Activated naive CD8-positive, alpha-beta T cell treated with anti-CD3 and anti-CD28 coated beads, Interleukin-2, amount 50 U/mL, for 24 hours (primary cell): ENCODE measurements around the gene BIN1.

ENCODE experiments used
- ATAC-seq: fragments of 150-1000 bp; cut with Tn5 transposase; one replicate; pipeline ENCODE4 v1.10.0; 2021
- DNase-seq: peaks from one replicate; pipeline ENCODE4 v3.0.0; 2021
- H3K27ac Mint-ChIP-seq: one replicate; pipeline ENCODE4 v1.8.0; 2021; ENCODE audit warnings: mild to moderate bottlenecking, mixed read lengths
- H3K27me3 Mint-ChIP-seq: one replicate; pipeline ENCODE4 v1.8.0; 2021; ENCODE audit warnings: mixed read lengths
- H3K36me3 Mint-ChIP-seq: one replicate; pipeline ENCODE4 v1.8.0; 2021; ENCODE audit warnings: low read depth, mixed read lengths
- H3K4me1 Mint-ChIP-seq: one replicate; pipeline ENCODE4 v1.8.0; 2021; ENCODE audit warnings: mixed read lengths
- H3K4me3 Mint-ChIP-seq: one replicate; pipeline ENCODE4 v1.8.0; 2021; ENCODE audit warnings: mild to moderate bottlenecking, moderate library complexity, mixed read lengths
- H3K9me3 Mint-ChIP-seq: one replicate; pipeline ENCODE4 v1.8.0; 2021; ENCODE audit warnings: mixed read lengths

BIN1 gene

GRCh38 chr2:127001751-127002150 is 105.2 kb downstream of the BIN1 start:
- H3K4me1 Mint-ChIP-seq, result no peaks in the 10 kb centered on the region
- no peaks in the 10 kb centered on the region for H3K27me3 Mint-ChIP-seq
- no peaks in the 10 kb centered on the region for H3K9me3 Mint-ChIP-seq
- H3K36me3 Mint-ChIP-seq, result no peaks in the 10 kb centered on the region
- H3K4me3 Mint-ChIP-seq, result no peak overlapping the region
- no peak for DNase-seq
- ATAC-seq, result no peak
- no peak overlapping the region for H3K27ac Mint-ChIP-seq

GRCh38 chr2:127000937-127001336 is 106.0 kb downstream of the BIN1 start:
- Mint-ChIP-seq H3K36me3 (no peaks in the 10 kb centered on the region), H3K27ac (no peak overlapping the region), H3K9me3 (no peaks in the 10 kb centered on the region), H3K4me3 (no peak overlapping the region), H3K27me3 (no peaks in the 10 kb centered on the region), H3K4me1 (no peaks in the 10 kb centered on the region)
- ATAC-seq (peak; percentile 57), DNase-seq (no peak)

GRCh38 chr2:127000194-127000593 is 106.8 kb downstream of the BIN1 start:
- DNase-seq (no peak), ATAC-seq (no peak)
- Mint-ChIP-seq H3K36me3 (no peaks in the 10 kb centered on the region), H3K4me3 (no peak overlapping the region), H3K4me1 (no peaks in the 10 kb centered on the region), H3K27me3 (no peaks in the 10 kb centered on the region), H3K9me3 (no peaks in the 10 kb centered on the region), H3K27ac (no peak overlapping the region)

- Mint-ChIP-seq H3K9me3 (no peaks in the 10 kb centered on the region), H3K36me3 (no peaks in the 10 kb centered on the region), H3K4me3 (no peak overlapping the region), H3K27me3 (no peaks in the 10 kb centered on the region), H3K27ac (no peak overlapping the region), H3K4me1 (no peaks in the 10 kb centered on the region)
- DNase-seq (no peak), ATAC-seq (no peak)
These were observed 107.7 kb downstream of the BIN1 start for GRCh38 chr2:126999106-126999756.

- Mint-ChIP-seq H3K36me3 (no peaks in the 10 kb centered on the region), H3K27ac (no peak overlapping the region), H3K4me3 (no peak overlapping the region), H3K27me3 (peaks cover 2% of the 10 kb centered on the region), H3K9me3 (no peaks in the 10 kb centered on the region), H3K4me1 (no peaks in the 10 kb centered on the region)
- ATAC-seq (no peak), DNase-seq (no peak)
These were observed 108.5 kb downstream of the BIN1 start for GRCh38 chr2:126998486-126998885.
